K562 (cell line): ENCODE measurements around the gene DCAKD. TPM values are rescaled to one million over a fixed set of nuclear protein-coding genes. Genes with fewer than 3 reads are reported as not detected.

Experiments
- ZNF384 ChIP-seq: IDR thresholded peaks from 2 replicates; pipeline ENCODE4 v1.6.1; 2012; ENCODE audit warnings: low read depth, low read length, improper control_type of control experiment
- polyA plus RNA-seq, 8 experiments: library from polyadenylated mRNA; depleted of rRNA in 4 of 8; stranded (reverse) in 5 of 8; unstranded in 3 of 8; fragments of >200 nt; fragmentation: Nextera tagmentation in 2 of 8; fragmentation: Illumina TruSeq in 1 of 8; extraction: Ambion mirVana in 2 of 8; extraction: Trizol in 1 of 8; gene quantifications; 2 replicates each; pipeline versions ENCODE4 v1.2.1 to v1.2.3, GENCODE V29; 2011 to 2014; ENCODE audit warnings: inconsistent platforms in 1 of 8, missing spikeins in 1 of 8
- total RNA-seq, 7 experiments: library from RNA; depleted of rRNA in 6 of 7; stranded (reverse); fragments of >200 nt in 6 of 7; fragmentation: Illumina TruSeq in 2 of 7; extraction: Trizol in 2 of 7; gene quantifications; 2 replicates each; pipeline versions ENCODE4 v1.2.1 to v1.2.3, GENCODE V29; 2011 to 2021; ENCODE audit warnings: low replicate concordance in 1 of 7
- TF ChIP-seq, protein P1 (sequence below): fragments of 450-650 bp; IDR thresholded peaks from 2 replicates; pipeline ENCODE4 v1.6.1; 2016; ENCODE audit warnings: mild to moderate bottlenecking, moderate library complexity

The DCAKD gene
- total and polyA plus RNA-seq, 9 of the 15 experiments (the other 6 are each of a cell fraction or from before 2014, with no cell fraction given), result 7.9 to 35.5 (median 21.4) TPM

GRCh38 chr17:45021607-45022287 lies 29.7 kb downstream of the DCAKD start (continued):
- TF ChIP-seq ZNF384, result 0 out of 2 replicates have a peak, but pooled peaks have one; percentile 4
- TF ChIP-seq, protein P1, sequence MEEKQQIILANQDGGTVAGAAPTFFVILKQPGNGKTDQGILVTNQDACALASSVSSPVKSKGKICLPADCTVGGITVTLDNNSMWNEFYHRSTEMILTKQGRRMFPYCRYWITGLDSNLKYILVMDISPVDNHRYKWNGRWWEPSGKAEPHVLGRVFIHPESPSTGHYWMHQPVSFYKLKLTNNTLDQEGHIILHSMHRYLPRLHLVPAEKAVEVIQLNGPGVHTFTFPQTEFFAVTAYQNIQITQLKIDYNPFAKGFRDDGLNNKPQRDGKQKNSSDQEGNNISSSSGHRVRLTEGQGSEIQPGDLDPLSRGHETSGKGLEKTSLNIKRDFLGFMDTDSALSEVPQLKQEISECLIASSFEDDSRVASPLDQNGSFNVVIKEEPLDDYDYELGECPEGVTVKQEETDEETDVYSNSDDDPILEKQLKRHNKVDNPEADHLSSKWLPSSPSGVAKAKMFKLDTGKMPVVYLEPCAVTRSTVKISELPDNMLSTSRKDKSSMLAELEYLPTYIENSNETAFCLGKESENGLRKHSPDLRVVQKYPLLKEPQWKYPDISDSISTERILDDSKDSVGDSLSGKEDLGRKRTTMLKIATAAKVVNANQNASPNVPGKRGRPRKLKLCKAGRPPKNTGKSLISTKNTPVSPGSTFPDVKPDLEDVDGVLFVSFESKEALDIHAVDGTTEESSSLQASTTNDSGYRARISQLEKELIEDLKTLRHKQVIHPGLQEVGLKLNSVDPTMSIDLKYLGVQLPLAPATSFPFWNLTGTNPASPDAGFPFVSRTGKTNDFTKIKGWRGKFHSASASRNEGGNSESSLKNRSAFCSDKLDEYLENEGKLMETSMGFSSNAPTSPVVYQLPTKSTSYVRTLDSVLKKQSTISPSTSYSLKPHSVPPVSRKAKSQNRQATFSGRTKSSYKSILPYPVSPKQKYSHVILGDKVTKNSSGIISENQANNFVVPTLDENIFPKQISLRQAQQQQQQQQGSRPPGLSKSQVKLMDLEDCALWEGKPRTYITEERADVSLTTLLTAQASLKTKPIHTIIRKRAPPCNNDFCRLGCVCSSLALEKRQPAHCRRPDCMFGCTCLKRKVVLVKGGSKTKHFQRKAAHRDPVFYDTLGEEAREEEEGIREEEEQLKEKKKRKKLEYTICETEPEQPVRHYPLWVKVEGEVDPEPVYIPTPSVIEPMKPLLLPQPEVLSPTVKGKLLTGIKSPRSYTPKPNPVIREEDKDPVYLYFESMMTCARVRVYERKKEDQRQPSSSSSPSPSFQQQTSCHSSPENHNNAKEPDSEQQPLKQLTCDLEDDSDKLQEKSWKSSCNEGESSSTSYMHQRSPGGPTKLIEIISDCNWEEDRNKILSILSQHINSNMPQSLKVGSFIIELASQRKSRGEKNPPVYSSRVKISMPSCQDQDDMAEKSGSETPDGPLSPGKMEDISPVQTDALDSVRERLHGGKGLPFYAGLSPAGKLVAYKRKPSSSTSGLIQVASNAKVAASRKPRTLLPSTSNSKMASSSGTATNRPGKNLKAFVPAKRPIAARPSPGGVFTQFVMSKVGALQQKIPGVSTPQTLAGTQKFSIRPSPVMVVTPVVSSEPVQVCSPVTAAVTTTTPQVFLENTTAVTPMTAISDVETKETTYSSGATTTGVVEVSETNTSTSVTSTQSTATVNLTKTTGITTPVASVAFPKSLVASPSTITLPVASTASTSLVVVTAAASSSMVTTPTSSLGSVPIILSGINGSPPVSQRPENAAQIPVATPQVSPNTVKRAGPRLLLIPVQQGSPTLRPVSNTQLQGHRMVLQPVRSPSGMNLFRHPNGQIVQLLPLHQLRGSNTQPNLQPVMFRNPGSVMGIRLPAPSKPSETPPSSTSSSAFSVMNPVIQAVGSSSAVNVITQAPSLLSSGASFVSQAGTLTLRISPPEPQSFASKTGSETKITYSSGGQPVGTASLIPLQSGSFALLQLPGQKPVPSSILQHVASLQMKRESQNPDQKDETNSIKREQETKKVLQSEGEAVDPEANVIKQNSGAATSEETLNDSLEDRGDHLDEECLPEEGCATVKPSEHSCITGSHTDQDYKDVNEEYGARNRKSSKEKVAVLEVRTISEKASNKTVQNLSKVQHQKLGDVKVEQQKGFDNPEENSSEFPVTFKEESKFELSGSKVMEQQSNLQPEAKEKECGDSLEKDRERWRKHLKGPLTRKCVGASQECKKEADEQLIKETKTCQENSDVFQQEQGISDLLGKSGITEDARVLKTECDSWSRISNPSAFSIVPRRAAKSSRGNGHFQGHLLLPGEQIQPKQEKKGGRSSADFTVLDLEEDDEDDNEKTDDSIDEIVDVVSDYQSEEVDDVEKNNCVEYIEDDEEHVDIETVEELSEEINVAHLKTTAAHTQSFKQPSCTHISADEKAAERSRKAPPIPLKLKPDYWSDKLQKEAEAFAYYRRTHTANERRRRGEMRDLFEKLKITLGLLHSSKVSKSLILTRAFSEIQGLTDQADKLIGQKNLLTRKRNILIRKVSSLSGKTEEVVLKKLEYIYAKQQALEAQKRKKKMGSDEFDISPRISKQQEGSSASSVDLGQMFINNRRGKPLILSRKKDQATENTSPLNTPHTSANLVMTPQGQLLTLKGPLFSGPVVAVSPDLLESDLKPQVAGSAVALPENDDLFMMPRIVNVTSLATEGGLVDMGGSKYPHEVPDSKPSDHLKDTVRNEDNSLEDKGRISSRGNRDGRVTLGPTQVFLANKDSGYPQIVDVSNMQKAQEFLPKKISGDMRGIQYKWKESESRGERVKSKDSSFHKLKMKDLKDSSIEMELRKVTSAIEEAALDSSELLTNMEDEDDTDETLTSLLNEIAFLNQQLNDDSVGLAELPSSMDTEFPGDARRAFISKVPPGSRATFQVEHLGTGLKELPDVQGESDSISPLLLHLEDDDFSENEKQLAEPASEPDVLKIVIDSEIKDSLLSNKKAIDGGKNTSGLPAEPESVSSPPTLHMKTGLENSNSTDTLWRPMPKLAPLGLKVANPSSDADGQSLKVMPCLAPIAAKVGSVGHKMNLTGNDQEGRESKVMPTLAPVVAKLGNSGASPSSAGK, result peak; percentile 93
